Loucy (cell line): Measurements from ENCODE around the gene SP140L.

Experiments used
- EZH2phosphoT487 ChIP-seq: fragments of 200-600 bp; IDR thresholded peaks from 2 replicates; pipeline ENCODE4 v1.6.1; 2018; ENCODE audit warnings: antibody characterized with exemption, mild to moderate bottlenecking, moderate library complexity, borderline replicate concordance
- TF ChIP-seq, protein P1 (sequence below): fragments of 200-600 bp; sonication (generic); conservative IDR thresholded peaks from 2 replicates; pipeline ENCODE4 v1.5.1; 2014; ENCODE audit warnings: mild to moderate bottlenecking, antibody characterized with exemption, low read length

DNA sequence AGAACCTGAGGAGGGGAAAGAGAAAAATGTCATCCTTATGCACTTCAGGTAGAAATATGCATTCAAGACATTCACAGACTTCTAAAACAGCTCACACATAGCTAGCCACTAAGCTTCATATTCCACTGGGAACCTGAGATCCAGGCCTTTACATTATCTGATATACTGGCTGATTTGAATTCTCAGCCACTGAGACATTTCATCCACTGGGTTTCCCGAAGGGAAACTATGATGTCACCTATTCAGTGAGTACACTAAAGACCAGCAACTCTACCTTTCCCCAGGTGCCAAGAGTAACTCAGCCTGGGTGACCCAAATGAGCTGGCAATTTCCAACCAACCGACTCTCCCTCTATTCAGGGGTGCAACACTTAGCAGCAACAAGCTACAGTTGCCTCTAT lies 67.3 kb downstream of the SP140L start:
- TF ChIP-seq, protein P1, sequence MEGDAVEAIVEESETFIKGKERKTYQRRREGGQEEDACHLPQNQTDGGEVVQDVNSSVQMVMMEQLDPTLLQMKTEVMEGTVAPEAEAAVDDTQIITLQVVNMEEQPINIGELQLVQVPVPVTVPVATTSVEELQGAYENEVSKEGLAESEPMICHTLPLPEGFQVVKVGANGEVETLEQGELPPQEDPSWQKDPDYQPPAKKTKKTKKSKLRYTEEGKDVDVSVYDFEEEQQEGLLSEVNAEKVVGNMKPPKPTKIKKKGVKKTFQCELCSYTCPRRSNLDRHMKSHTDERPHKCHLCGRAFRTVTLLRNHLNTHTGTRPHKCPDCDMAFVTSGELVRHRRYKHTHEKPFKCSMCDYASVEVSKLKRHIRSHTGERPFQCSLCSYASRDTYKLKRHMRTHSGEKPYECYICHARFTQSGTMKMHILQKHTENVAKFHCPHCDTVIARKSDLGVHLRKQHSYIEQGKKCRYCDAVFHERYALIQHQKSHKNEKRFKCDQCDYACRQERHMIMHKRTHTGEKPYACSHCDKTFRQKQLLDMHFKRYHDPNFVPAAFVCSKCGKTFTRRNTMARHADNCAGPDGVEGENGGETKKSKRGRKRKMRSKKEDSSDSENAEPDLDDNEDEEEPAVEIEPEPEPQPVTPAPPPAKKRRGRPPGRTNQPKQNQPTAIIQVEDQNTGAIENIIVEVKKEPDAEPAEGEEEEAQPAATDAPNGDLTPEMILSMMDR = no peak
- TF ChIP-seq EZH2phosphoT487 = no peak
